Heart right ventricle (tissue), 16 donors: ENCODE results near the gene GART. TPM values are rescaled to one million over a fixed set of nuclear protein-coding genes. Genes with fewer than 3 reads are reported as not detected.

ENCODE experiments used
- ATAC-seq, 8 donors: fragments of 200-7000 bp; cut with Tn5 transposase; one replicate each; pipeline ENCODE4 v1.9.1; 2020; ENCODE audit warnings: mild to moderate bottlenecking in 8 of 8, moderate library complexity in 8 of 8, moderate number of reproducible peaks in 1 of 8
- DNase-seq, 2 donors: peaks; one replicate each; pipeline ENCODE4 v3.0.0-alpha.2; 2020
- H3K27ac ChIP-seq, 10 donors: fragments of 200-600 bp; sonication (generic) in 2 of 10; one replicate each; pipeline versions ENCODE4 v1.5.0 to v1.8.0; 2020 to 2022; ENCODE audit warnings: mild to moderate bottlenecking in 3 of 10
- H3K27me3 ChIP-seq, 7 donors: fragments of 200-600 bp; one replicate each; pipeline ENCODE4 v1.8.0; 2021 to 2022; ENCODE audit warnings: mild to moderate bottlenecking in 2 of 7
- H3K36me3 ChIP-seq, 9 donors: fragments of 200-600 bp; sonication (generic) in 1 of 9; one replicate each; pipeline versions ENCODE4 v1.5.0 to v1.8.0; 2020 to 2022; ENCODE audit warnings: mild to moderate bottlenecking in 2 of 9
- H3K4me1 ChIP-seq, 9 donors: fragments of 200-600 bp; sonication (generic) in 1 of 9; one replicate each; pipeline versions ENCODE4 v1.5.0 to v1.8.0; 2020 to 2022; ENCODE audit warnings: mild to moderate bottlenecking in 4 of 9
- H3K4me3 ChIP-seq, 10 donors: fragments of 200-600 bp; sonication (generic) in 2 of 10; one replicate each; pipeline versions ENCODE4 v1.5.0 to v1.8.0; 2020 to 2022; ENCODE audit warnings: mild to moderate bottlenecking in 7 of 10, moderate library complexity in 2 of 10
- H3K9me3 ChIP-seq, 11 donors: fragments of 200-600 bp in 10 of 11; sonication (generic) in 2 of 11; one replicate each; pipeline versions ENCODE4 v1.5.0 to v1.8.0; 2013 to 2022; ENCODE audit warnings: mild to moderate bottlenecking in 2 of 11, control low read depth in 1 of 11, moderate library complexity in 1 of 11
- WGBS, 2 donors: extraction: QIAGEN DNeasy Blood & Tissue Kit; methylation state at CpG; one replicate each; pipeline ENCODE4 v1.1.7; 2013; ENCODE audit warnings: inconsistent platforms in 1 of 2; 5-methylcytosine and 5-hydroxymethylcytosine counted together
- intact Hi-C, 10 donors: fragments of 100-400 bp; cut with DNase I; formaldehyde crosslinking; loops; one replicate each; pipeline versions ENCODE4 v1.11.1 to v1.14.2; 2022
- polyA plus RNA-seq, 2 donors: library from polyadenylated mRNA; stranded (reverse); fragments of 200-250 nt; gene quantifications; one replicate each; pipeline ENCODE4 v1.2.3, GENCODE V29; 2013
- total RNA-seq, 10 donors: library from RNA; stranded (reverse); fragmentation: NEBNext Ultra II Directional in 3 of 10; extraction: Animal tissue kit (Norgen Biotek cat#: 25700) in 3 of 10; gene quantifications; one replicate each; pipeline versions ENCODE4 v1.2.1 to v1.2.4, GENCODE V29; 2021 to 2023
- TF ChIP-seq, protein P1 (sequence below), 9 donors: fragments of 200-600 bp; sonication (generic) in 2 of 9; IDR thresholded peaks; one replicate each; pipeline versions ENCODE4 v1.5.0 to v1.8.0; 2021 to 2022; ENCODE audit warnings: antibody characterized with exemption in 9 of 9, mild to moderate bottlenecking in 5 of 9, moderate library complexity in 1 of 9
- donor health status: Arrhythmogenic right ventricular cardiomyopathy.
- donor health status: ischemic (EF 13 %, LVEDD 7.1; RV severe dilation, severe dysfunction).
- donor health status: healthy with polysubstance abuse.
- donor health status: DM: no; HTN: yes; CAD: no.
- donor health status: DM: no; HTN: no; CAD: no.
- donor health status: ischemic (EF 25% LVEDD 6.9; RV normal size, moderate dysfunction).
- donor health status: ischemic (EF 25% LVEDD 5.7; RV mildly dilated, moderate dysfunction).
- donor health status: healthy.
- donor health status: DM: yes; HTN: yes; CAD: no.
- donor health status: Ischemic cardiomyopathy.
- donor health status: ischemic (EF 35%, LVEDD 5.7; RV mildly dilated, moderate dysfunction).
- donor health status: nonischemic (EF 11% LVEDD 7.7; RV severe dilation, severe dysfunction).
- donor health status: DM: yes; HTN: yes; CAD: no.
- donor health status: PGD.
- donor health status: ischemic (EF 29% LVEDD 5.4; RV normal size, mild dysfunction).
- donor health status: nonischemic (EF 23%, LVEDD 6.1; RV moderate dilation, normal function).

Gene GART
- total and polyA plus RNA-seq, 12 donors: 11.3 to 52.6 (median 41.5) TPM

DNA sequence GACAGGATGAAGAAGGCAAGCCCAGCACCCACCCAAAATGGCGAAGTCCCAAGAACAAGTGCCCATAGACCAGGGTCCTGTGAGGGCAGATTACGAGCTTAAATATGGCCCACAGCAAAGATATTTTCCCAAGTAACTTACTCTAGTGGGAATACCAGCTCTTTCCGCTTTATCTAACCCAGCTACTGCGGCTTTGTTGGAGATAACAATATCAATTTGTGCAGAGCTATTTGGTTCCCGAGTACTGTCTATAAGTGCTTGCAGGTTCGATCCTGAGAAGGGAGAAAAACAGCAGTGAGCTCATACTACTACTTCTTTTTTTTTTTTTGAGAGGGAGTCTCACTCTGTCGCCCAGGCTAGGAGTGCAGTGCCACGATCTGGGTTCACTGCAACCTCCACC is 36.1 kb downstream of the GART start:
- H3K36me3 ChIP-seq: peaks cover 0 to 93% (median 9%) of the 10 kb centered on the region in 9 donors
- TF ChIP-seq, protein P1, sequence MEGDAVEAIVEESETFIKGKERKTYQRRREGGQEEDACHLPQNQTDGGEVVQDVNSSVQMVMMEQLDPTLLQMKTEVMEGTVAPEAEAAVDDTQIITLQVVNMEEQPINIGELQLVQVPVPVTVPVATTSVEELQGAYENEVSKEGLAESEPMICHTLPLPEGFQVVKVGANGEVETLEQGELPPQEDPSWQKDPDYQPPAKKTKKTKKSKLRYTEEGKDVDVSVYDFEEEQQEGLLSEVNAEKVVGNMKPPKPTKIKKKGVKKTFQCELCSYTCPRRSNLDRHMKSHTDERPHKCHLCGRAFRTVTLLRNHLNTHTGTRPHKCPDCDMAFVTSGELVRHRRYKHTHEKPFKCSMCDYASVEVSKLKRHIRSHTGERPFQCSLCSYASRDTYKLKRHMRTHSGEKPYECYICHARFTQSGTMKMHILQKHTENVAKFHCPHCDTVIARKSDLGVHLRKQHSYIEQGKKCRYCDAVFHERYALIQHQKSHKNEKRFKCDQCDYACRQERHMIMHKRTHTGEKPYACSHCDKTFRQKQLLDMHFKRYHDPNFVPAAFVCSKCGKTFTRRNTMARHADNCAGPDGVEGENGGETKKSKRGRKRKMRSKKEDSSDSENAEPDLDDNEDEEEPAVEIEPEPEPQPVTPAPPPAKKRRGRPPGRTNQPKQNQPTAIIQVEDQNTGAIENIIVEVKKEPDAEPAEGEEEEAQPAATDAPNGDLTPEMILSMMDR (IDR thresholded peaks at IDR 0.05): no peak
- no peak for ATAC-seq
- intact Hi-C loops: no loop called here
- H3K4me3 ChIP-seq: no peak overlapping the region
- no peaks in the 10 kb centered on the region for H3K4me1 ChIP-seq
- WGBS, 2 donors: 91 to 96% methylated on average over 8 of the region's 8 CpGs
- H3K27ac ChIP-seq: no peak overlapping the region
- DNase-seq: no peak
- no peaks in the 10 kb centered on the region for H3K9me3 ChIP-seq
- H3K27me3 ChIP-seq: no peaks in the 10 kb centered on the region

DNA sequence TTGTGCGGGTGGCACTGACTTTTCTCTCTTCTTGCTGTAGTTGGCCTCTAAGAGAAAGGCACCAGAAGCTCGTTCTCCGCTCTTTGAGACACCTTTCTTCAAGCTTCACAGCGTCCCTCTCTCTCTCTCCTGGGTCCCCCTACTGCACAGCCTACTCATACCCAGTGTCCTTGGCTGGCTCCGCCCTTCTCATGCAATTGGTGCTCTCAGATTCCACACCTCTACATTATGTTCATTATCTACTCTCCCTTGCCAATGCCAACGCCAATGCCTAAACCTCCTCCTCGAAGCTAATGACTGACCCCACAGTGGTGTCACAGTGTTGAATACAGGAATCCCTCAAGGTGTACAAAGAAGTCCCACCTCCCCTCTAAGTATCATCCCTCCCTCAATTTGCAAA is 45.6 kb downstream of the GART start:
- DNase-seq (no peak), ATAC-seq (no peak)
- 64% methylated on average over 7 of the region's 7 CpGs for WGBS, 2 donors
- H3K36me3 ChIP-seq: no peaks in the 10 kb centered on the region
- H3K27me3 ChIP-seq: no peaks in the 10 kb centered on the region
- H3K9me3 ChIP-seq: no peaks in the 10 kb centered on the region
- TF ChIP-seq, protein P1 (IDR thresholded peaks at IDR 0.05): no peak
- peaks cover 0 to 7% (median 5%) of the 10 kb centered on the region in 9 donors for H3K4me1 ChIP-seq
- intact Hi-C loops: no loop called here
- H3K4me3 ChIP-seq: no peak overlapping the region
- H3K27ac ChIP-seq: no peak overlapping the region

DNA sequence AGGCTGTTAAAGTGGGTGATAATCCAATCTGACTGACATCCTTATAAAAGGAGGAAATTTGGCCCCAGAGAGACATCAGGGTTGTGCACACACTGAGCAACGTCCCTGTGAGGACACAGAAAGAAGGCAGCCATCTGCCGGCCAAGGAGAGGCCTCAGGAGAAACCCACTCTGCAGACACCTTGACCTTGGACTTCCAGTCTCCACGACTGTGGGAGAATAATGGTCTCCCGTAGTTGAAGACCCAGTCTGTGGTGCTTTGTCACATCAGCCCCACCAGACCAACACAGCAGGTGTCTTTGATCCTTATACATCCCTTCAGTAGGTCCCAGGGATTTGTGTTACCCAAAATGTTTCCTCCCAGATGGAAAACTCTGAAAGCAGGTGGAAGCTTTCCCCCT is 46.2 kb downstream of the GART start:
- H3K27me3 ChIP-seq: no peaks in the 10 kb centered on the region
- H3K27ac ChIP-seq: no peak overlapping the region
- WGBS, 2 donors: 58 to 62% methylated on average over 4 of the region's 4 CpGs
- no peak for DNase-seq
- no peak overlapping the region for H3K4me3 ChIP-seq
- peaks cover 0 to 11% (median 8%) of the 10 kb centered on the region in 9 donors for H3K4me1 ChIP-seq
- H3K36me3 ChIP-seq: no peaks in the 10 kb centered on the region
- intact Hi-C loops: no loop called here
- TF ChIP-seq, protein P1 (IDR thresholded peaks at IDR 0.05): no peak
- ATAC-seq: no peak
- H3K9me3 ChIP-seq: no peaks in the 10 kb centered on the region

DNA sequence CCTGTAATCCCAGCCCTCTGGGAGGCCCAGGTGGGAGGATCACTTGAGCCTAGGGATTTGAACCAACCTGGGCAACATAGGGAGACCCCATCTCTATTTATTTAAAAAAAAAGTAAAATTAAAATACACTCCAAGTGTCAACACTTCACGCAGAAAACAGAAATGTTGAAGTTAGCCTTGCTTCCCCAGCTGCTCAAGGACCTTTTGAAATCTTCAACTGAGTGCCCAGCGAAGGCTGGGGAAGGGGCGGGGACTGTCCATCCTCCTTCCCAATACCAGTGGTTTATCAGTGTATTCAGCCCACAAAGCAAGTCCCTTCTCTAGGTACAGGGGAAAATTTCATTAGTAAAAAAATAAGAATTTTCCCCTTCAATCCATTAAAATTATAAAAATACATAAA is 48.2 kb downstream of the GART start:
- ATAC-seq (no peak), DNase-seq (no peak)
- TF ChIP-seq, protein P1 (IDR thresholded peaks at IDR 0.05): no peak
- Histone ChIP-seq H3K4me3 (no peak overlapping the region), H3K4me1 (peaks cover 0 to 15% (median 10%) of the 10 kb centered on the region in 9 donors), H3K9me3 (no peaks in the 10 kb centered on the region), H3K27ac (no peak overlapping the region), H3K36me3 (peaks cover 0 to 3% (median 0%) of the 10 kb centered on the region in 9 donors), H3K27me3 (no peaks in the 10 kb centered on the region)
- WGBS, 2 donors: 83 to 95% methylated on average over 3 of the region's 3 CpGs
- intact Hi-C loops: no loop called here
